NCI-H748 (cell line): ENCODE results near the gene NATD1.
"Not testable (repeated sequence)": the region's sequence is repeated elsewhere in the genome, so short reads cannot be mapped to it uniquely, and the experiment has no call there.

ENCODE experiments used
- DNase-seq: peaks from one replicate; lab custom pipeline; 2025; ENCODE audit not compliant: unreplicated experiment; lab: John Stamatoyannopoulos, UW

NATD1 gene

GRCh38 chr17:21247552-21248258, 5.5 kb downstream of the NATD1 start:
- DNase-seq: no peak

DNA sequence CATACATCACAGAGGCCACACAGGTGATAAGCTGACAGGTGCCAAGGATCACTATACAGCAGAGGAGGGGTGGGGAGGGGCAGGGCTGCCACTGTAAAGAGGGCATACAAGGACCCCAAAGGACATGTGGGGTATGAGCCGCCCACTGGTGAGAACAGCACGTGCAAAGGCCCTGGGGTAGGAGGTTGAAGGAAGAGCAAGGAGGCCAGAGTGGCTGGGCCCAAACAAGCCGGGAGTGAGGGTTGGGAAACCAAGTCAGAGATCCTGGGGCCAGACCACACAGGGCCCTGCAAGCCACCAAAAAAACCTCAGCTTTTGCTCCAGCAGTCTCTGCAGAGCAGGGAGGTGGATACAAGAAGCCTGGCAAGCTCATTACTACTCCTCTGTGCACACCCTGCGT, 6.5 kb downstream of the NATD1 start:
- DNase-seq: no peak

DNA sequence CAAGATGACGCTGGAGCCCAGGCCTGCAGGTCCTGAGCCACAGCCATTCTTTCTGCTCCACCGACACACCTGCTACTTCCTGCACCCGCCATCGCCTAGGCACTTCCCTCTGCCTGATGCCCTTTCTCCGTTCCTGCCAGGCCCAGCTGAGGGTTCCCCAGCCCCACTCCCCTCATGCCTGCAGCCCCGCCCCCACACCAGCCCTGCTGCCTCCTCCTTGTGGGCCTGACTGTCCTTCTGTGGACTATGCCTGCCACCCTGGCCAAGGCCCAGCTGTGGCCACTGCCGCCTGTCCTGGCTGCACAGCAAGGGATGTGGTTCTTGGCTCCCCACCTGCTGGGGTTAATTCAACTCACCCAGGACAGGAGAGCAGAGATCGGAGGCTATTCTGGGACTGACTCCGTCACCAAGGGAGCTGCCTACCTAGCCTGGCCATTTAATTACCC, 7.5 kb downstream of the NATD1 start:
- DNase-seq: no peak

GRCh38 chr17:21243516-21244303, 9.5 kb downstream of the NATD1 start:
- no peak for DNase-seq

DNA sequence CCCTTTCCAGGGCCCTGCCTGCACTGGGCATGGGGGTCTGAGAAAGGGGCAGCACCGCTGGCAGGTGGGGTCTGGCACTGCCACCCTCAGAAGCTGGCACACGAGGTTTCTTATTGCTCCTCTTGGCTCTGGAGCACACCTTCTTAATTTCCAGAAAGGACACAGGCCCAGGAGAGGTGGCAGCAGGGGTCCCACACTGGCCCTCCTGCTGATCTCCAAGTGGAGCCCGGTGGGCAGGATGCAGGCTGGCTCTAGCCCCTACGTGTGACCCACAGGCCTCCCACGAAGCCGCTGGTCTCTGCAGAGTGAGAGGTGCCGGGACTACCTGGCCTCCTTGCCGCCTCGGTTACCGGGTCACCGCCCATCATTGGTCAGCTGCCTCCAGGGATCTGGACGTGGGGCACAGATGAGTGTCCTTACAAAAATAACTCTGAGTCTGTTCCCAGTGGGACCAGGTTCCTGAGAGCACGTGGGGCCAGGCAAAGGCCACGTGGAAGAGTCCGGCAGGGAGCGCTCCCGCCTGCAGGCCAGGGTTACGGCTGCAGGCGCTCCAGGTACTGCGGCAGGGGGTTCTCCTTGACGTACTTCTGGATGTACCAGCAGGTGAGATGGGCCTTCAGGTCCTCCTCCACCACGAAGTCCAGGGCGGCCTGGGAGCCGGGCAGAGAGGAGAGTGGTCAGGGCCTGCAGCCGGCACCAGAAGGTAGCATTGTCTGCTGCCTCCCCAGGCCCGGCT, 10.3 kb downstream of the NATD1 start:
- DNase-seq: no peak

DNA sequence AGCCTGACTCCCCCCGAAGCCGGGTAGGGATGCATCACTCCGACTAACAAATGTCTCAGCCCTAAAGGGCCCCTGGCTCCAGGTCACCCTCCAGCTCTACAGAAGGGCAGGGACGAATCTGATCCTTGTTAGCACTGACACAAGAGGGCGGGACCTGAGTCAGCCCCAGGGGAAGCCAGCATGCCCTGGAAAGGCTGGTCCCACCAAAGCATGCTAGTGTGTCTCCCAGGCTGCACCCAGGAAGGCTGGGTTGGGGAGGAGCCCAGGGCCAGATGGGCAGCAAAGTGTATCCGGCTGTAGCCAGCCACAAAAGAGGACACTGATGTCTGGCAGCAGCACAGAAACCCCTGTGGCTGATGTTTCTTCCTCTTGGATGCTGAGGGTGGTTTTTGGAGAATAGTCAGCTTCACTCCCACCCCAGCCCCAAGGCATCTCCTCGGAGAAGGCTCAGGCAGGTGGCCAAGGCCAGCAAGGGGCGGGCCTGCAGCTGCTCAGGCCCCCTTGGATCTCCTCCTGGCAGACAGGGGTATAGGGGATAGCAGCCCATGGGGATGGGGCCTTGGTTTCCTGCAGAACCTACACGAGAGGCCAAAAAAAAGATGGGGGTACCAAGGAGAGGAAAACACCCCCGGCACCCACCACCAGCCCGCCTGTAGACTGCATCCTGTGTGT, 11.0 kb downstream of the NATD1 start:
- DNase-seq: no peak

- DNase-seq: no peak
Measured at GRCh38 chr17:21241564-21241963, 11.6 kb downstream of the NATD1 start.

DNA sequence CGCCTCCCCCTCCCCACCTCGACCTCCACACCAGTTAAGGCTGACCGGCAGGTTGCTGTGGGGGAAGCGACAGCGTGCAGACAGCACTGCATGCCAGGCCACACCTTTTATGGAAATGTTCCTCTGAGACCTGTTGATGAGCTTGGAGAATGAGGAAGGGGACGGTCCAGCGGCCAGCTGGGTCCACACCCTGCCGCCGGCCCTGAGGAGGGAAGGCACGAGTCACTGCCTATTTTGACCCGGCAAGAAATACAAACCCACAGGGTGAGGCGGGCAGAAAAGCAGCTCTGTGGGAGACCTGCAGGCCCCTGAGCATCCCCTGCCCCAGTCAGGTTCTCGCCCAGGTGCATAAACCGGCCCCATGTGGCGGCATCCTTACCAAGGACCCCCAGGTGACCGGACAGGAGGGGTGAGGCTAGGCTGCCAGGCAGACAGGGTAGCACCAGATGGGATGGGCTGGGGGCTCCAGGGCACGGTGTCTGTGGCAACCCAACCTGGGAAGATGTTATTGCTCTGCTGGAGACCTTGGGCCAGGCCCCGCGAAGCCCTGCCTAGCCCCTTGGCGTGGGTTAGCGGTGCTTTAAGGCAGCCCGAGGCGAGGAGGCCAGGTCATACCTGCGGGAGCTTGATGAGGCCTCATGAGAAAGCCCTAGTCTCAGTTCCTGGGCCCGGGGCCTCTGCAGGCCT, 12.7 kb downstream of the NATD1 start:
- no peak for DNase-seq

- DNase-seq: peak; percentile 28
Measured at GRCh38 chr17:21239680-21240368, 13.4 kb downstream of the NATD1 start.

DNA sequence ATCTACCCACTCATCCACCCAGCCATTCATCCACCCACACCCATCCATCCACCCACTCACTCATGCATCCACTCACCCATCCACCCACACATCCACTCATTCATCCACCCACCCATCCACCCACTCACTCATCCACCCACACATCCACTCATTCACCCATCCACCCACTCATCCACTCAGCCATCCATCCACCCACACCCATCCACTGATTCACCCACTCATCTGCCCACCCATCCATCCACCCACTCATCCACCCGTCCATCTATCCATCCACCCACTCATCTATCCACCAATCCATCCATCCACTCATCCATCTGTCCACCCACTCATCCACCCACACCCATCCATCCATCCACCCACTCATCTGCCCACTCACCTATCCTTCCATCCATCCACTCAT, 17.3 kb downstream of the NATD1 start:
- no peak for DNase-seq

DNA sequence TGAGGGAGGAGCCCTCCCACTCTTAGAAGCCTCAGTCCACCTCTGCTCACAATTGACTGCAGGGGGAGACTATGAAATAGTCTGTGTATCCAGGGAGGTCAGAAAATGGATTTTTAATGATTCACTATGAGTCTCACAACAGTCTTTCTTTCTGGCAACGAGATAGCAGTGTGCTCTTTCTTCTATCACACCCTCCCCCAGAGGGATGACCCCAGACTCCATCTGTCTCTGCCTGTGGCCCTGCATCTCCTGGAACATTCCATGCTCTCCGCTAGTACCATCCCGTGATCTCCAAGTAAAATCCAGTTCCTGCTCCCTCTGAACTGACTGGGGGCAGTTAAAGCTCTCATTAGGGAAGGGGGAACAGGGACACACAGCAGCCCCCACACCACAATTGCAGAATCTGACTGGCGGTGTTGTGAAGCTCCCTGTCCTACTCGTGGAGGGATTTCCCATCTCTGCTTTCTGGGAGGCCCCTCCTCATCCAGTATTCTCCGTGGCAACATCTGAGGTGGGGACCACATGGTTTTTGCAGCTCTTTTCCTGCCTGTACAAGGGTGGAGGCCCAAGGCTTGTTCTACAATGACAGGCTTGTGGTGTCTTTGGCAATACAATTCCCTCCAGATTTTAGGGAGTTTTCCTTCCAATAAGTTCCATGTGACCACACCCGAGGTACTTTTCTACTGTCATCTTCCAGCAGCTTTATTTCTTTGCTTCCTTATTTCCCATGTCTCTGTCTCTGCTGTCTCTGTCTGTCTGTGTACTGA, 19.4 kb downstream of the NATD1 start:
- no peak for DNase-seq

DNA sequence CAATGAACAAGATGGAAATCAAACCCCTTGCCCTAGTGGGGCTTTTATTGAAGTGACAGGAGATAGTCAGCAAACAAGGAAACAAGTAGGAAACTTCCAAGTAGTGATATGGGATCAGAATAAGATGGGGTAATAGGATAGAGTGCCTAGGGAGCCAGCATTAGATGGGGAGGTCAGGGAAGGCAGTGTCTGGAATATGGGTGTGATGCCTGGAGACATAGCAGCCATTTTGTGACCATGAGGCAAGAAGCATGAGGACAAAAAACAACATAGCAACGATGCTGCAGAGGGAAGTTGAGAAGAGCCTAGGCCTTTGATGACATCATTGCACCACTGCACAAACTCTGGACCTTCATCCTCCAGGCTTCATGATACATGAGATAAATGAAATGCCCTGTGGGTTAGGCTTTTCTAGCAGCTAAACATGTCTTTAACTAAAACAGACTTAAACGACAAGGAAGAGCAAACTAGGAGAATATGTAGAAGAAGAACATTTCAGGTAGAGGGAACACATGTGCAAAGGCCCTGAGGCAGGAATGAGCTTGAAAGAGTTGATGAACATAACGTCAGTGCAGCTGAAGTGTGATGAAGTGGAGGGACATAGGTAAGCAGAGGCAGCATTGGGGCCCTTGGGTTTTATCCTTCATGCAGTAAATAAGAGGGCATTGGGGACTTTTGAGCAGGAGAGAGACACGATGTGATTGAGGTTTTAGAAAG, 21.0 kb downstream of the NATD1 start:
- DNase-seq: no peak

- DNase-seq: no peak
Measured at GRCh38 chr17:21231533-21231932, 21.7 kb downstream of the NATD1 start.

GRCh38 chr17:21228845-21229244, 24.4 kb downstream of the NATD1 start:
- DNase-seq: no peak

DNA sequence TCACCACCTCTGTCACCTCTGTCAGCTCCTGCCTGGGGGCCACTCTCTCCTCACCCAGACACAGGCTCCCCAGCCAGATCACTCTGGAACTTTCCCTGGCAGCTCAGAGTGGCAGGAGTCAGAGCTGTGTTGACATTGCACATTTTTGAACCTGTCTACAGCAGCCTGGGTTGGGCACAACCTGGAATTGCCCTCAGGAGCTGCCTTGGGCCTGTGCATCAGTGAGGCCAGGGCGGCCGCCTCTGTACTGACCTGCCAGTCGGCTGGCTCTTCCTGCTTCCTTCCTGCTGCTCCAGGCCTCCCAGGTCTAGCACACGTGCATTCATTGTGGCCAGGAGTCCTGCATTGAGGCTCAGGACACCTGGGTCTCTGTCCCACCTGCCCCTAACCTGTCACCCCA, 25.1 kb downstream of the NATD1 start:
- DNase-seq: no peak

GRCh38 chr17:21227277-21227676, 25.9 kb downstream of the NATD1 start:
- not testable (repeated sequence) for DNase-seq

DNA sequence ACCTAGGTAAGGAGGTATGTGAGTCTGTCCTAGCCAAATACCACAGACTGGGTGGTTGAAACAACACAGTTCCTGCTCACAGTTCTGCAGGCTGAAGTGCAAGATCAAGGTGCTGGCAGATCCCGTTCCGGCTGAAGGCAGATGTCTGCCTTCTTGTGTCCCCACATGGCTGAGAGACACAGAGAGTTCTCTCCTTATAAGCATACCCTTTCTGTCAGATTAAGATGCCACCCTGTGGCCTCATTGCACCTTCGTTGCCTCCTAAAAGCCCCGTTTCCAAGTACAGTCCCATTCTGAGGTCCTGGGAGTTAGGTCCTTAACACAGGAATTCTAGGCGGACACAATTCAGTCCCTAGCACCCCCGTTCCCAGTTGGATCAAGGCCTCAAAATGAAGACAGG, 30.1 kb downstream of the NATD1 start:
- no peak for DNase-seq

DNA sequence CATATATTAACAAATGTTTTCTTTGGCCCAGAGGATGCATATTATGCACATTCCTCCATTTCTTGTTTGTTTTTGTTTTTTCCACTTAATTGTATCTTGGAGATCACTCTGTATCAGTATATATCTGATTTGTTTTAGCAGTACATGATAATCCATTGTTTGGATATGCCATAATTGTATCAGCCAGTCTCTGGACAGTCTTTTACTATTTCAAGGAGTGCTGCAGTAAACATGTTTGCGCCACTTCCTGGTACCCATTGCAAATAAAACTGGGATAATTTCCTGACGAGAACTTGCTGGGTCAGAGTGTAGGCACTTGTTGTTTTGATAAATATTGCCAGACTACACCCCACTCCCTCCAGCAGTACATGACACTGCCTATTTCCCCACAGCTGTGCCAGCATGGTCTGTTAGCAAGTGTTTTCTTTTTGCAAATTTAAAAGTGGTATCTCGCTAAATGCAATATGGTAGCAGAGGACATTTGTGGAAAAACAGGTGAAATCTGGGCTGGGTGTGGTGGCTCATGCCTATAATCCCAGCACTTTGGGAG, 34.3 kb downstream of the NATD1 start:
- DNase-seq: no peak
